WTC11 (cell line): ENCODE measurements around the gene POLR1H. TPM values are rescaled to one million over a fixed set of nuclear protein-coding genes. Genes with fewer than 3 reads are reported as not detected.

Experiments
- ATAC-seq: fragments of 200-7000 bp; cut with Tn5 transposase; 2 replicates; pipeline ENCODE4 v1.10.0; 2021; ENCODE audit warnings: mild to moderate bottlenecking, moderate library complexity
- CTCF ChIA-PET: fragments of 300-600 bp; sonication (Branson Sonifier 250); formaldehyde crosslinking; loops from one replicate; lab custom pipeline; 2021; ENCODE audit warnings: antibody characterized with exemption; lab: Charles Lee
- POLR2A ChIA-PET: fragments of 350-600 bp; sonication (Branson Sonifier 250); formaldehyde crosslinking; loops from one replicate; lab custom pipeline; 2021; ENCODE audit warnings: antibody characterized with exemption; lab: Charles Lee
- DNase-seq: peaks from one replicate; pipeline ENCODE4 v3.0.0; 2021; ENCODE audit warnings: low spot score
- H3K27ac Mint-ChIP-seq: 2 replicates; pipeline ENCODE4 v1.8.0; 2021; ENCODE audit warnings: mixed read lengths
- H3K27me3 Mint-ChIP-seq: 2 replicates; pipeline ENCODE4 v1.8.0; 2021; ENCODE audit warnings: low read depth, mild to moderate bottlenecking, moderate library complexity, mixed read lengths
- H3K36me3 Mint-ChIP-seq: 2 replicates; pipeline ENCODE4 v1.8.0; 2021; ENCODE audit warnings: mixed read lengths
- H3K4me1 Mint-ChIP-seq: 2 replicates; pipeline ENCODE4 v1.8.0; 2022; ENCODE audit warnings: mixed read lengths
- H3K4me3 Mint-ChIP-seq: 2 replicates; pipeline ENCODE4 v1.8.0; 2021; ENCODE audit warnings: mild to moderate bottlenecking, moderate library complexity, mixed read lengths
- H3K9me3 Mint-ChIP-seq: 2 replicates; pipeline ENCODE4 v1.8.0; 2021; ENCODE audit warnings: mixed read lengths
- ELF4 ChIP-seq: sonication (generic); formaldehyde crosslinking; IDR thresholded peaks from 2 replicates; pipeline ENCODE4 v1.8.1; 2022; ENCODE audit warnings: low read depth, mild to moderate bottlenecking, moderate library complexity, missing genetic modification reagents
- ERG ChIP-seq: fragments of 250-450 bp; sonication (Bioruptor Pico); IDR thresholded peaks from 2 replicates; pipeline ENCODE4 v1.8.0; 2021; ENCODE audit warnings: mild to moderate bottlenecking
- ETV6 ChIP-seq: sonication (generic); formaldehyde crosslinking; IDR thresholded peaks from 2 replicates; pipeline ENCODE4 v1.8.1; 2022; ENCODE audit warnings: mild to moderate bottlenecking, missing genetic modification reagents
- NFE2L1 ChIP-seq: sonication (generic); formaldehyde crosslinking; IDR thresholded peaks from 2 replicates; pipeline ENCODE4 v1.8.1; 2023; ENCODE audit warnings: missing genetic modification reagents
- NFYB ChIP-seq: sonication (generic); formaldehyde crosslinking; conservative IDR thresholded peaks from 2 replicates; pipeline ENCODE4 v1.8.0; 2022; ENCODE audit warnings: low read depth, missing genetic modification reagents
- NR3C1 ChIP-seq: sonication (generic); formaldehyde crosslinking; conservative IDR thresholded peaks from 2 replicates; pipeline ENCODE4 v1.8.1; 2023; ENCODE audit warnings: low read depth, mild to moderate bottlenecking, missing genetic modification reagents
- SMAD3 ChIP-seq: sonication (generic); formaldehyde crosslinking; IDR thresholded peaks from 2 replicates; pipeline ENCODE4 v1.8.0; 2022; ENCODE audit warnings: missing genetic modification reagents, mild to moderate bottlenecking, borderline replicate concordance
- STAT6 ChIP-seq: sonication (generic); formaldehyde crosslinking; conservative IDR thresholded peaks from 2 replicates; pipeline ENCODE4 v1.8.1; 2023; ENCODE audit warnings: mild to moderate bottlenecking, low read depth, missing genetic modification reagents, moderate library complexity
- TEAD4 ChIP-seq: sonication (generic); formaldehyde crosslinking; IDR thresholded peaks from 2 replicates; pipeline ENCODE4 v1.8.0; 2022; ENCODE audit warnings: mild to moderate bottlenecking, missing genetic modification reagents
- TP53 ChIP-seq: sonication (generic); formaldehyde crosslinking; IDR thresholded peaks from 2 replicates; pipeline ENCODE4 v1.8.1; 2023; ENCODE audit warnings: mild to moderate bottlenecking, missing genetic modification reagents
- ZNF425 ChIP-seq: fragments of 250-450 bp; sonication (Bioruptor Pico); conservative IDR thresholded peaks from 2 replicates; pipeline ENCODE4 v1.9.0; 2021; ENCODE audit warnings: mild to moderate bottlenecking
- total RNA-seq: library from RNA; stranded (reverse); gene quantifications from 3 replicates; pipeline ENCODE4 v1.2.3, GENCODE V29; 2021
- TF ChIP-seq, protein P1 (sequence below): fragments of 250-450 bp; sonication (Bioruptor Pico); IDR thresholded peaks from 2 replicates; pipeline ENCODE4 v1.9.0; 2021; ENCODE audit warnings: mild to moderate bottlenecking, borderline replicate concordance
- TF ChIP-seq, protein P2 (sequence below): sonication (generic); formaldehyde crosslinking; conservative IDR thresholded peaks from 2 replicates; pipeline ENCODE4 v1.8.1; 2022; ENCODE audit warnings: mild to moderate bottlenecking, missing genetic modification reagents
- TF ChIP-seq, protein P3 (sequence below): fragments of 250-450 bp; sonication (Bioruptor Pico); IDR thresholded peaks from 2 replicates; pipeline ENCODE4 v2.1.2; 2022; ENCODE audit warnings: mild to moderate bottlenecking, moderate library complexity
- TF ChIP-seq, protein P4 (sequence below): sonication (generic); formaldehyde crosslinking; IDR thresholded peaks from 2 replicates; pipeline ENCODE4 v1.8.0; 2023; ENCODE audit warnings: missing genetic modification reagents

POLR1H gene
- total RNA-seq, 1 experiment from 2014 or later = 38.8 TPM

DNA sequence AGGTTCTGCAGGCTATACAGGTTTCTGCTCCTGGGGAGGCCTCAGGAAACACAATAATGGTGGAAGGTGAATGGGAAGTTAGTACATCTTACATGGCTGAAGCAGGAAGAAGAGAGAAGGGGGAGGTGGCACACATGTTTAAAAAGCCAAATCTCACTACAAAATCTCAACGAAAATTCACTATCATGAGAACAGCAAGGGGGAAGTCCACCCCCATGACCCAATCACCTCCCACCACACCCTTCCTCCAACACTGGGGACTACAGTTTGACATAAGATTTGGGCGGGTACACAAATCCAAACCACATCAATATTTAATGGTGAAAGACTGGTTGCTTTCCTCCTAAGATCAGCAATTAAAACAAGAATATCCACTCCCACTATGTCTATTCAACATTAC is 13.8 kb upstream of the POLR1H start (continued):
- TF ChIP-seq, protein P1, sequence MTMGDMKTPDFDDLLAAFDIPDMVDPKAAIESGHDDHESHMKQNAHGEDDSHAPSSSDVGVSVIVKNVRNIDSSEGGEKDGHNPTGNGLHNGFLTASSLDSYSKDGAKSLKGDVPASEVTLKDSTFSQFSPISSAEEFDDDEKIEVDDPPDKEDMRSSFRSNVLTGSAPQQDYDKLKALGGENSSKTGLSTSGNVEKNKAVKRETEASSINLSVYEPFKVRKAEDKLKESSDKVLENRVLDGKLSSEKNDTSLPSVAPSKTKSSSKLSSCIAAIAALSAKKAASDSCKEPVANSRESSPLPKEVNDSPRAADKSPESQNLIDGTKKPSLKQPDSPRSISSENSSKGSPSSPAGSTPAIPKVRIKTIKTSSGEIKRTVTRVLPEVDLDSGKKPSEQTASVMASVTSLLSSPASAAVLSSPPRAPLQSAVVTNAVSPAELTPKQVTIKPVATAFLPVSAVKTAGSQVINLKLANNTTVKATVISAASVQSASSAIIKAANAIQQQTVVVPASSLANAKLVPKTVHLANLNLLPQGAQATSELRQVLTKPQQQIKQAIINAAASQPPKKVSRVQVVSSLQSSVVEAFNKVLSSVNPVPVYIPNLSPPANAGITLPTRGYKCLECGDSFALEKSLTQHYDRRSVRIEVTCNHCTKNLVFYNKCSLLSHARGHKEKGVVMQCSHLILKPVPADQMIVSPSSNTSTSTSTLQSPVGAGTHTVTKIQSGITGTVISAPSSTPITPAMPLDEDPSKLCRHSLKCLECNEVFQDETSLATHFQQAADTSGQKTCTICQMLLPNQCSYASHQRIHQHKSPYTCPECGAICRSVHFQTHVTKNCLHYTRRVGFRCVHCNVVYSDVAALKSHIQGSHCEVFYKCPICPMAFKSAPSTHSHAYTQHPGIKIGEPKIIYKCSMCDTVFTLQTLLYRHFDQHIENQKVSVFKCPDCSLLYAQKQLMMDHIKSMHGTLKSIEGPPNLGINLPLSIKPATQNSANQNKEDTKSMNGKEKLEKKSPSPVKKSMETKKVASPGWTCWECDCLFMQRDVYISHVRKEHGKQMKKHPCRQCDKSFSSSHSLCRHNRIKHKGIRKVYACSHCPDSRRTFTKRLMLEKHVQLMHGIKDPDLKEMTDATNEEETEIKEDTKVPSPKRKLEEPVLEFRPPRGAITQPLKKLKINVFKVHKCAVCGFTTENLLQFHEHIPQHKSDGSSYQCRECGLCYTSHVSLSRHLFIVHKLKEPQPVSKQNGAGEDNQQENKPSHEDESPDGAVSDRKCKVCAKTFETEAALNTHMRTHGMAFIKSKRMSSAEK = no peak
- TF ChIP-seq NFYB = no peak
- no peak for TF ChIP-seq TP53
- no peak for TF ChIP-seq ELF4 (CRISPR knock-in tag)

- Mint-ChIP-seq H3K36me3 (peaks cover 8% of the 10 kb centered on the region), H3K9me3 (no peaks in the 10 kb centered on the region), H3K4me3 (no peak overlapping the region), H3K27me3 (no peaks in the 10 kb centered on the region), H3K4me1 (no peaks in the 10 kb centered on the region), H3K27ac (no peak overlapping the region)
- POLR2A ChIA-PET = no interaction called here
- DNase-seq (no peak), ATAC-seq (no peak)
- CTCF ChIA-PET = no interaction called here
- TF ChIP-seq, protein P2, sequence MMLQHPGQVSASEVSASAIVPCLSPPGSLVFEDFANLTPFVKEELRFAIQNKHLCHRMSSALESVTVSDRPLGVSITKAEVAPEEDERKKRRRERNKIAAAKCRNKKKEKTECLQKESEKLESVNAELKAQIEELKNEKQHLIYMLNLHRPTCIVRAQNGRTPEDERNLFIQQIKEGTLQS (CRISPR knock-in tag) = no peak
- TF ChIP-seq, protein P3, sequence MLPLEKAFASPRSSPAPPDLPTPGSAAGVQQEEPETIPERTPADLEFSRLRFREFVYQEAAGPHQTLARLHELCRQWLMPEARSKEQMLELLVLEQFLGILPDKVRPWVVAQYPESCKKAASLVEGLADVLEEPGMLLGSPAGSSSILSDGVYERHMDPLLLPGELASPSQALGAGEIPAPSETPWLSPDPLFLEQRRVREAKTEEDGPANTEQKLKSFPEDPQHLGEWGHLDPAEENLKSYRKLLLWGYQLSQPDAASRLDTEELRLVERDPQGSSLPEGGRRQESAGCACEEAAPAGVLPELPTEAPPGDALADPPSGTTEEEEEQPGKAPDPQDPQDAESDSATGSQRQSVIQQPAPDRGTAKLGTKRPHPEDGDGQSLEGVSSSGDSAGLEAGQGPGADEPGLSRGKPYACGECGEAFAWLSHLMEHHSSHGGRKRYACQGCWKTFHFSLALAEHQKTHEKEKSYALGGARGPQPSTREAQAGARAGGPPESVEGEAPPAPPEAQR (CRISPR knock-in tag) = no peak
- TF ChIP-seq NR3C1 (no peak), ERG (CRISPR knock-in tag) (no peak), ELF4 (CRISPR knock-in tag) (no peak), TEAD4 (CRISPR knock-in tag) (no peak), ETV6 (no peak), NFE2L1 (CRISPR knock-in tag) (no peak), ZNF425 (CRISPR knock-in tag) (no peak), SMAD3 (no peak), STAT6 (no peak)
- TF ChIP-seq, protein P4, sequence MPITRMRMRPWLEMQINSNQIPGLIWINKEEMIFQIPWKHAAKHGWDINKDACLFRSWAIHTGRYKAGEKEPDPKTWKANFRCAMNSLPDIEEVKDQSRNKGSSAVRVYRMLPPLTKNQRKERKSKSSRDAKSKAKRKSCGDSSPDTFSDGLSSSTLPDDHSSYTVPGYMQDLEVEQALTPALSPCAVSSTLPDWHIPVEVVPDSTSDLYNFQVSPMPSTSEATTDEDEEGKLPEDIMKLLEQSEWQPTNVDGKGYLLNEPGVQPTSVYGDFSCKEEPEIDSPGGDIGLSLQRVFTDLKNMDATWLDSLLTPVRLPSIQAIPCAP (CRISPR knock-in tag) = no peak
Measured at GRCh38 chr6:30053682-30054081, 7.4 kb upstream of the POLR1H start.
